WTC11 (cell line): Measurements from ENCODE around the gene NOP16. TPM values are rescaled to one million over a fixed set of nuclear protein-coding genes. Genes with fewer than 3 reads are reported as not detected.

Experiments used
- ATAC-seq: fragments of 200-7000 bp; cut with Tn5 transposase; 2 replicates; pipeline ENCODE4 v1.10.0; 2021; ENCODE audit warnings: mild to moderate bottlenecking, moderate library complexity
- CTCF ChIA-PET: fragments of 300-600 bp; sonication (Branson Sonifier 250); formaldehyde crosslinking; loops from one replicate; lab custom pipeline; 2021; ENCODE audit warnings: antibody characterized with exemption; lab: Charles Lee
- POLR2A ChIA-PET: fragments of 350-600 bp; sonication (Branson Sonifier 250); formaldehyde crosslinking; loops from one replicate; lab custom pipeline; 2021; ENCODE audit warnings: antibody characterized with exemption; lab: Charles Lee
- DNase-seq: peaks from one replicate; pipeline ENCODE4 v3.0.0; 2021; ENCODE audit warnings: low spot score
- H3K27ac Mint-ChIP-seq: 2 replicates; pipeline ENCODE4 v1.8.0; 2021; ENCODE audit warnings: mixed read lengths
- H3K27me3 Mint-ChIP-seq: 2 replicates; pipeline ENCODE4 v1.8.0; 2021; ENCODE audit warnings: low read depth, mild to moderate bottlenecking, moderate library complexity, mixed read lengths
- H3K36me3 Mint-ChIP-seq: 2 replicates; pipeline ENCODE4 v1.8.0; 2021; ENCODE audit warnings: mixed read lengths
- H3K4me1 Mint-ChIP-seq: 2 replicates; pipeline ENCODE4 v1.8.0; 2022; ENCODE audit warnings: mixed read lengths
- H3K4me3 Mint-ChIP-seq: 2 replicates; pipeline ENCODE4 v1.8.0; 2021; ENCODE audit warnings: mild to moderate bottlenecking, moderate library complexity, mixed read lengths
- H3K9me3 Mint-ChIP-seq: 2 replicates; pipeline ENCODE4 v1.8.0; 2021; ENCODE audit warnings: mixed read lengths
- FOXK1 ChIP-seq: sonication (generic); formaldehyde crosslinking; IDR thresholded peaks from 2 replicates; pipeline ENCODE4 v1.8.0; 2022; ENCODE audit warnings: mild to moderate bottlenecking, moderate library complexity, missing genetic modification reagents
- MAX ChIP-seq: sonication (generic); formaldehyde crosslinking; IDR thresholded peaks from 2 replicates; pipeline ENCODE4 v1.8.0; 2022; ENCODE audit warnings: mild to moderate bottlenecking, missing genetic modification reagents
- PRDM15 ChIP-seq: sonication (generic); formaldehyde crosslinking; IDR thresholded peaks from 2 replicates; pipeline ENCODE4 v1.8.0; 2022; ENCODE audit warnings: missing genetic modification reagents
- PREB ChIP-seq: sonication (generic); formaldehyde crosslinking; IDR thresholded peaks from 2 replicates; pipeline ENCODE4 v1.8.1; 2022; ENCODE audit warnings: mild to moderate bottlenecking, missing genetic modification reagents, moderate library complexity, borderline replicate concordance
- PRRX2 ChIP-seq: fragments of 250-450 bp; sonication (Bioruptor Pico); IDR thresholded peaks from 2 replicates; pipeline ENCODE4 v1.8.0; 2021; ENCODE audit warnings: mild to moderate bottlenecking
- SOX15 ChIP-seq: fragments of 250-450 bp; sonication (Bioruptor Pico); IDR thresholded peaks from 2 replicates; pipeline ENCODE4 v1.9.0; 2021; ENCODE audit warnings: mild to moderate bottlenecking
- TEAD1 ChIP-seq: sonication (generic); formaldehyde crosslinking; IDR thresholded peaks from 2 replicates; pipeline ENCODE4 v1.8.0; 2022; ENCODE audit warnings: mild to moderate bottlenecking, missing genetic modification reagents
- TEAD4 ChIP-seq: sonication (generic); formaldehyde crosslinking; IDR thresholded peaks from 2 replicates; pipeline ENCODE4 v1.8.0; 2022; ENCODE audit warnings: mild to moderate bottlenecking, missing genetic modification reagents
- ZBTB21 ChIP-seq: sonication (generic); formaldehyde crosslinking; IDR thresholded peaks from 2 replicates; pipeline ENCODE4 v1.8.1; 2023; ENCODE audit warnings: mild to moderate bottlenecking, missing genetic modification reagents, borderline replicate concordance
- ZNF232 ChIP-seq: sonication (generic); formaldehyde crosslinking; IDR thresholded peaks from 2 replicates; pipeline ENCODE4 v1.8.0; 2022; ENCODE audit warnings: mild to moderate bottlenecking, missing genetic modification reagents
- ZNF423 ChIP-seq: fragments of 250-450 bp; sonication (Bioruptor Pico); IDR thresholded peaks from 2 replicates; pipeline ENCODE4 v2.1.2; 2022; ENCODE audit warnings: mild to moderate bottlenecking, moderate library complexity
- ZNF532 ChIP-seq: fragments of 250-450 bp; sonication (Bioruptor Pico); IDR thresholded peaks from 2 replicates; pipeline ENCODE4 v1.9.0; 2021; ENCODE audit warnings: mild to moderate bottlenecking, borderline replicate concordance
- total RNA-seq: library from RNA; stranded (reverse); gene quantifications from 3 replicates; pipeline ENCODE4 v1.2.3, GENCODE V29; 2021
- TF ChIP-seq, protein P1 (sequence below): sonication (generic); formaldehyde crosslinking; IDR thresholded peaks from 2 replicates; pipeline ENCODE4 v1.8.0; 2023; ENCODE audit warnings: missing genetic modification reagents, mild to moderate bottlenecking, borderline replicate concordance
- TF ChIP-seq, protein P2 (sequence below): sonication (generic); formaldehyde crosslinking; IDR thresholded peaks from 2 replicates; pipeline ENCODE4 v1.8.1; 2023; ENCODE audit warnings: mild to moderate bottlenecking, missing genetic modification reagents

NOP16 gene
- total RNA-seq, 1 experiment from 2014 or later = 57.7 TPM

DNA sequence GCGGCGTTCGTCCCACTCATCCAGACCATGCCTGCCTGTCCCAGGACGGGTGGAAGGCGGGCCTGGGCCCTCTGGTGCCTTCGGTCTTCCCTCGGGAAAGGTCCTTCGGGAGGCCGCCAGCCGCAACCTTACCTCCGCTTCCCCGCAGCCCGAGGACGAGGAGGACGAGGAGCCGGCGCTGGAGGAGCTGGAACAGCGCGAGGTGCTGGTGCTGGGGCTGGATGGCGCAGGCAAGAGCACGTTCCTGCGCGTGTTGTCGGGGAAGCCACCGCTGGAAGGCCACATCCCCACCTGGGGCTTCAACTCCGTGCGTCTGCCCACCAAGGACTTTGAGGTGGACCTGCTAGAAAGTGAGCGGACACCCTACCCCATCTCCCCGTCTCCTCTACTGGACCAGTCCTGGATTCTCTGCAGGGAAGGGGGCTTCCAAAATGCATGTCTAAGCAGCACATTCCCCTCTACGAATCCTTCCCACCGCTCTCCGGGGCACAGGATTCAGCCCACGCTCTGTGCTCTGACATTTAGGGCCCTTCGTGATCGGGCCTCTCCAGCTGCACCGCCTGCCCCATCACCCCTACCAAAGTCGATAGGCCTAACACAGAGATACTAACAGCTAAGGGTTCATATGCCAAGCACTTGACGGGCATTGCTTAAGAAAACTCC, 22.0 kb downstream of the NOP16 start:
- peaks cover 7% of the 10 kb centered on the region; the same call in 1 of the 2 replicates for H3K36me3 Mint-ChIP-seq
- H3K9me3 Mint-ChIP-seq = no peaks in the 10 kb centered on the region
- H3K4me3 Mint-ChIP-seq = peak overlapping the region; percentile 64
- ATAC-seq (no peak; the same call in 1 of the 2 replicates), DNase-seq (no peak)
- H3K27ac Mint-ChIP-seq = no peak overlapping the region
- peaks cover 60% of the 10 kb centered on the region for H3K27me3 Mint-ChIP-seq
- TF ChIP-seq, protein P1, sequence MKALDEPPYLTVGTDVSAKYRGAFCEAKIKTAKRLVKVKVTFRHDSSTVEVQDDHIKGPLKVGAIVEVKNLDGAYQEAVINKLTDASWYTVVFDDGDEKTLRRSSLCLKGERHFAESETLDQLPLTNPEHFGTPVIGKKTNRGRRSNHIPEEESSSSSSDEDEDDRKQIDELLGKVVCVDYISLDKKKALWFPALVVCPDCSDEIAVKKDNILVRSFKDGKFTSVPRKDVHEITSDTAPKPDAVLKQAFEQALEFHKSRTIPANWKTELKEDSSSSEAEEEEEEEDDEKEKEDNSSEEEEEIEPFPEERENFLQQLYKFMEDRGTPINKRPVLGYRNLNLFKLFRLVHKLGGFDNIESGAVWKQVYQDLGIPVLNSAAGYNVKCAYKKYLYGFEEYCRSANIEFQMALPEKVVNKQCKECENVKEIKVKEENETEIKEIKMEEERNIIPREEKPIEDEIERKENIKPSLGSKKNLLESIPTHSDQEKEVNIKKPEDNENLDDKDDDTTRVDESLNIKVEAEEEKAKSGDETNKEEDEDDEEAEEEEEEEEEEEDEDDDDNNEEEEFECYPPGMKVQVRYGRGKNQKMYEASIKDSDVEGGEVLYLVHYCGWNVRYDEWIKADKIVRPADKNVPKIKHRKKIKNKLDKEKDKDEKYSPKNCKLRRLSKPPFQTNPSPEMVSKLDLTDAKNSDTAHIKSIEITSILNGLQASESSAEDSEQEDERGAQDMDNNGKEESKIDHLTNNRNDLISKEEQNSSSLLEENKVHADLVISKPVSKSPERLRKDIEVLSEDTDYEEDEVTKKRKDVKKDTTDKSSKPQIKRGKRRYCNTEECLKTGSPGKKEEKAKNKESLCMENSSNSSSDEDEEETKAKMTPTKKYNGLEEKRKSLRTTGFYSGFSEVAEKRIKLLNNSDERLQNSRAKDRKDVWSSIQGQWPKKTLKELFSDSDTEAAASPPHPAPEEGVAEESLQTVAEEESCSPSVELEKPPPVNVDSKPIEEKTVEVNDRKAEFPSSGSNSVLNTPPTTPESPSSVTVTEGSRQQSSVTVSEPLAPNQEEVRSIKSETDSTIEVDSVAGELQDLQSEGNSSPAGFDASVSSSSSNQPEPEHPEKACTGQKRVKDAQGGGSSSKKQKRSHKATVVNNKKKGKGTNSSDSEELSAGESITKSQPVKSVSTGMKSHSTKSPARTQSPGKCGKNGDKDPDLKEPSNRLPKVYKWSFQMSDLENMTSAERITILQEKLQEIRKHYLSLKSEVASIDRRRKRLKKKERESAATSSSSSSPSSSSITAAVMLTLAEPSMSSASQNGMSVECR = 0 out of 2 replicates have a peak, but pooled peaks have one; percentile 44
- TF ChIP-seq FOXK1 (peak; percentile 43; the same call in 1 of the 2 replicates), ZNF423 (no peak), PRRX2 (CRISPR knock-in tag) (no peak)
- POLR2A ChIA-PET = no interaction called here
- H3K4me1 Mint-ChIP-seq = peaks cover 7% of the 10 kb centered on the region
- CTCF ChIA-PET = interaction anchor here (0.6 to 1.2 kb wide), 2 partner anchors 43 to 637 kb away, joined by 3 to 4 read pairs; no protein-coding TSS in a partner anchor

DNA sequence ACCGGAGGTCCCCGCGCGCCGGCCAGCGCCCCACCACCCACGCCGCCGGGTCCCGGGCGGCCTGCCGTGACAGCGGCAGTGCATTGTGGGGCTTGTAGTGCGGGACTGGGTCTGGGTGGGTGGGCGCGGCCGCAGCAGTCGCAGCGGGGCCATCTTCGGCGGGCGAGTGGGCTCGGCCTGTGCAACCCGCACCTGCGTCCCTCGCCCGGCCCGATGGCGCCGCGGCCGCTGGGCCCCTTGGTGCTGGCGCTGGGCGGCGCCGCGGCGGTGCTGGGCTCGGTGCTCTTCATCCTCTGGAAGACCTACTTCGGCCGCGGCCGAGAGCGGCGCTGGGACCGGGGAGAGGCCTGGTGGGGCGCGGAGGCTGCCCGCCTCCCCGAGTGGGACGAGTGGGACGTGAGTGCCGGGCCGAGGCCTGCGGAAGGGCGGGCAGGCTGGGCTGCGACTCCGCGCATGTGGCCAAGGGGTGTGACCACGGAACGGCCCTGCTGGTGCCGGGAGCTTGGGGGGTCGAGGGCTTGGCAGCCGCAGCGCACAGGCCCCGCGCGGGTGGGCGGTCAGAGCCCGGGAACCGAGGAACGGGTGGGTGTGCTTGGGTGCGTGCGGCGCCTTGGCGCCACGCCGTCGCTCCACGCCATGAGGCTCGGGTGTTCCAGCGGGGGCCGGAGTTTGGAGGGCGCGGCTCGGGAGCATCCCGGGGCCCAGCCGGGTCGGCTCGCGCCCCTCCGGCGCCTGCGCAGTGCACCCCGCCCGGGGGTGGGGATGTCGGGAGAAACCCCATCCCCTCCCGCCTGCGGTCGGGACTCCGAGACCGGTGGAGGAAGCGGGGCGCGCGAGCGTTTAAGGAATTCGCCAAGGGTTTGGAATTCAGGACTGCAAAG, 22.8 kb downstream of the NOP16 start, which contains the start of gene ARL10:
Gene ARL10 (plus strand): TSS at position 137 of the 881 bp plus-strand sequence. CDS start 77 bp downstream, at position 214.
- POLR2A ChIA-PET = no interaction called here
- peak; percentile 68; the same call in 1 of the 2 replicates for TF ChIP-seq ZBTB21 (CRISPR knock-in tag)
- TF ChIP-seq SOX15 (CRISPR knock-in tag) = no peak
- TF ChIP-seq TEAD1 (CRISPR knock-in tag) = peak; percentile 80; the same call in 1 of the 2 replicates
- no peak for TF ChIP-seq PREB (CRISPR knock-in tag)
- TF ChIP-seq ZNF232 = peak; percentile 86
- TF ChIP-seq, protein P2, sequence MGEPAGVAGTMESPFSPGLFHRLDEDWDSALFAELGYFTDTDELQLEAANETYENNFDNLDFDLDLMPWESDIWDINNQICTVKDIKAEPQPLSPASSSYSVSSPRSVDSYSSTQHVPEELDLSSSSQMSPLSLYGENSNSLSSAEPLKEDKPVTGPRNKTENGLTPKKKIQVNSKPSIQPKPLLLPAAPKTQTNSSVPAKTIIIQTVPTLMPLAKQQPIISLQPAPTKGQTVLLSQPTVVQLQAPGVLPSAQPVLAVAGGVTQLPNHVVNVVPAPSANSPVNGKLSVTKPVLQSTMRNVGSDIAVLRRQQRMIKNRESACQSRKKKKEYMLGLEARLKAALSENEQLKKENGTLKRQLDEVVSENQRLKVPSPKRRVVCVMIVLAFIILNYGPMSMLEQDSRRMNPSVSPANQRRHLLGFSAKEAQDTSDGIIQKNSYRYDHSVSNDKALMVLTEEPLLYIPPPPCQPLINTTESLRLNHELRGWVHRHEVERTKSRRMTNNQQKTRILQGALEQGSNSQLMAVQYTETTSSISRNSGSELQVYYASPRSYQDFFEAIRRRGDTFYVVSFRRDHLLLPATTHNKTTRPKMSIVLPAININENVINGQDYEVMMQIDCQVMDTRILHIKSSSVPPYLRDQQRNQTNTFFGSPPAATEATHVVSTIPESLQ (CRISPR knock-in tag) = no peak
- TF ChIP-seq ZNF532 (CRISPR knock-in tag) = no peak
- no peak for TF ChIP-seq PRDM15 (CRISPR knock-in tag)
- no peak for TF ChIP-seq TEAD4
- peak; percentile 84; the same call in 1 of the 2 replicates for TF ChIP-seq MAX

More for the DNA sequence above, 22.8 kb downstream of the NOP16 start, which contains the start of gene ARL10:
- CTCF ChIA-PET = interaction anchor here (0.6 to 1.2 kb wide), 2 partner anchors 42 to 636 kb away, joined by 3 to 4 read pairs; no protein-coding TSS in a partner anchor
- ATAC-seq (peak; percentile 41), DNase-seq (peak; percentile 67)
- Mint-ChIP-seq H3K4me1 (peaks cover 7% of the 10 kb centered on the region), H3K4me3 (peak within 1 kb of the TSS; percentile 64), H3K27me3 (peaks cover 60% of the 10 kb centered on the region), H3K27ac (no peak within 1 kb of the TSS), H3K36me3 (peaks cover 7% of the 10 kb centered on the region; the same call in 1 of the 2 replicates), H3K9me3 (no peaks in the 10 kb centered on the region)
